Uterus (tissue), 2 donors: ENCODE results near the gene TRIO.

Experiments
- POLR2A ChIP-seq, 2 donors: fragments of 450-650 bp; IDR thresholded peaks; one replicate each; pipeline ENCODE4 v1.6.1; 2016; ENCODE audit warnings: antibody characterized with exemption in 2 of 2, mild to moderate bottlenecking in 1 of 2, moderate library complexity in 1 of 2
- TF ChIP-seq, protein P1 (sequence below), 4 experiments: fragments of 200-600 bp in 2 of 4; fragments of 450-650 bp in 2 of 4; sonication (generic) in 2 of 4; IDR thresholded peaks; one replicate each; pipeline ENCODE4 v1.5.1; 2016 to 2019; ENCODE audit warnings: antibody characterized with exemption in 4 of 4, mild to moderate bottlenecking in 2 of 4, moderate library complexity in 1 of 4

- TF ChIP-seq, protein P1, sequence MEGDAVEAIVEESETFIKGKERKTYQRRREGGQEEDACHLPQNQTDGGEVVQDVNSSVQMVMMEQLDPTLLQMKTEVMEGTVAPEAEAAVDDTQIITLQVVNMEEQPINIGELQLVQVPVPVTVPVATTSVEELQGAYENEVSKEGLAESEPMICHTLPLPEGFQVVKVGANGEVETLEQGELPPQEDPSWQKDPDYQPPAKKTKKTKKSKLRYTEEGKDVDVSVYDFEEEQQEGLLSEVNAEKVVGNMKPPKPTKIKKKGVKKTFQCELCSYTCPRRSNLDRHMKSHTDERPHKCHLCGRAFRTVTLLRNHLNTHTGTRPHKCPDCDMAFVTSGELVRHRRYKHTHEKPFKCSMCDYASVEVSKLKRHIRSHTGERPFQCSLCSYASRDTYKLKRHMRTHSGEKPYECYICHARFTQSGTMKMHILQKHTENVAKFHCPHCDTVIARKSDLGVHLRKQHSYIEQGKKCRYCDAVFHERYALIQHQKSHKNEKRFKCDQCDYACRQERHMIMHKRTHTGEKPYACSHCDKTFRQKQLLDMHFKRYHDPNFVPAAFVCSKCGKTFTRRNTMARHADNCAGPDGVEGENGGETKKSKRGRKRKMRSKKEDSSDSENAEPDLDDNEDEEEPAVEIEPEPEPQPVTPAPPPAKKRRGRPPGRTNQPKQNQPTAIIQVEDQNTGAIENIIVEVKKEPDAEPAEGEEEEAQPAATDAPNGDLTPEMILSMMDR (IDR thresholded peaks at IDR 0.05): no peak
- TF ChIP-seq POLR2A (IDR thresholded peaks at IDR 0.05): no peak
These were observed 361.2 kb downstream of the TRIO start for GRCh38 chr5:14504332-14504727.
